Astrocyte of the hippocampus (primary cell): ENCODE measurements around the gene RAG2.

ENCODE experiments used
- DNase-seq: peaks from one replicate; pipeline ENCODE4 v3.0.0; 2011; ENCODE audit warnings: low read depth, low spot score

Gene RAG2

DNA sequence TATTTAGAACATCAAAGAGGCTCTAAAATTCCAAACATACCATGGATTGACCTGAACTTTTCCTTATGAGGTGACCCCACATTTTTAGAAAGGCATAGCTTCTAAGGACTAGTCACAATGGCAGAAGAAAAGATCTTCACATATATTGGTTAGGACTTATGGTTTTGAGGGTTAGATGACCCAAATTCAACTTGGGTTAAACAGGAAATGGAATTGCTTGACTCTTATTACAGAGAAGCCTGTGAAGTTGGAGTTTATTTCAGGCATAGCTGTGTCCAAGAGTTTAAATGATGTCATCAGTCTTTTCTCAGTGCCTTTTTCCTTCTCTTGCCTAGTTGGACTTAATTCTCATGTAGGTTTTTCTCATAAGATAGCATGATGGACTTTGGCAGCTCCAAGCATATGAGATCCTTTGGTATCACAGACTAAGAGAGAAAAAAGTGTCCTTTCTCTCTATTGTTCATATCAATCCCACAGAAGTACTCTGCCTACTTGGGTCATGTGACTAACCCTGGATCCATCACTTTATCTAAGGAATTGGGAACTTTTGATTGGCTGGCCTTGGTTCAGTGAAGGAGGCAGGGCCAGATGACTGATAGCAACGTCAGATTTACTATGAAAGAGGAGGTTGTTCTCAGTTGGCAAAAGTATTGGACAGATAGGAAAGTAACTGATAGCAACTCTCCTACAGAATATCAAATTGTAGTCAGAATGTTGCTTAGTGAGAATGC lies 47.5 kb downstream of the RAG2 start:
- DNase-seq: no peak
